AG04449 (cell line): ENCODE measurements around the gene MCTP1.

Experiments used
- CTCF ChIA-PET: fragments of 350-600 bp; formaldehyde crosslinking; extraction: SDS; loops from one replicate; lab custom pipeline; 2021; ENCODE audit warnings: antibody characterized with exemption; lab: Yijun Ruan, JAX
- POLR2A ChIA-PET: fragments of 400-600, 350-600 bp; formaldehyde crosslinking; extraction: SDS; loops from one replicate; lab custom pipeline; 2020; ENCODE audit warnings: antibody characterized with exemption, inconsistent platforms; lab: Yijun Ruan, JAX
- DNase-seq: peaks from one replicate; pipeline ENCODE4 v3.0.0-alpha.2; 2010; ENCODE audit warnings: low read depth, low spot score
- H3K4me3 ChIP-seq: 2 replicates; pipeline ENCODE4 v1.5.1; 2011; ENCODE audit warnings: low read depth, mild to moderate bottlenecking, control low read depth, low read length
- TF ChIP-seq, protein P1 (sequence below): IDR thresholded peaks from one replicate; pipeline ENCODE4 v1.5.1; 2011; ENCODE audit warnings: mild to moderate bottlenecking, moderate library complexity, low read length, control low read depth, inconsistent platforms; ENCODE audit not compliant: insufficient read depth; ENCODE audit errors: missing control alignments

MCTP1 gene

DNA sequence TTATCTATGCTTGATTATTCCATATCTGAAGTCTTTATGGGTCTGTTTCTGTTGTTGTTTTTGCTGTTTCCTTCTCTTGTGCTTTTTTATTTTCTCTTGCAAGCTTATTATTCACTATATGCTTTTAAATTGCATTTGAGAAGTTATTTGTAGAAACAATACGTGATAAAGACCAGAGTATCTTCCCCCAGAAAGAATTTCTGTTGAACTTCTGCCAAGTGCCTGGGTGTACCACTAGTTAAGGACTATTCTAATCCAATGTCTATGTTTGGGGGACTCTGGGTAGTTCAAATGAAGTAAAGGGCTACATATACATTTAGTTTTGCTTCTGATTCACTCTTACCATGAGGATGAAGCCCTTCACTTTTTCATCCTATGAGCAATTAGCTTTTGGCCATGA lies 612.1 kb downstream of the MCTP1 start:
- ChIA-PET CTCF (no interaction called here), POLR2A (no interaction called here)

DNA sequence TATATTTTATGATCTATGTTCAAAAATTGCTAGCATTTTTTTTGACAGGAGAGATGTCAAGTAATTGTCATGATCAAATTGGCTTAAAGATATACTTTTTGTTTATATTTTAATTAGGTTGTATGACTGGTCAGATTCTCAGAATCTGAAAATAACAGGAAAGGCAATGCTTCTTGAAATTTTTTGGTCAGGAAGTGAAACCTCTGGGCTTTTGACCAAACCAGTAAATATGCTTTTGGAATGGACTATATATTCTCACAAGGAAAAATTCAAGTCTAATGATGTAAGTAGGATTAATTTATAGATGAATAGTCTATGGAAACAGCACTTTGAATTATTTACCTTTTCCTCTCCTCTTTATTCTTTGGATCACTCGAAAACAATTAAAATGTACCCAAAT lies 614.2 kb downstream of the MCTP1 start:
- TF ChIP-seq, protein P1, sequence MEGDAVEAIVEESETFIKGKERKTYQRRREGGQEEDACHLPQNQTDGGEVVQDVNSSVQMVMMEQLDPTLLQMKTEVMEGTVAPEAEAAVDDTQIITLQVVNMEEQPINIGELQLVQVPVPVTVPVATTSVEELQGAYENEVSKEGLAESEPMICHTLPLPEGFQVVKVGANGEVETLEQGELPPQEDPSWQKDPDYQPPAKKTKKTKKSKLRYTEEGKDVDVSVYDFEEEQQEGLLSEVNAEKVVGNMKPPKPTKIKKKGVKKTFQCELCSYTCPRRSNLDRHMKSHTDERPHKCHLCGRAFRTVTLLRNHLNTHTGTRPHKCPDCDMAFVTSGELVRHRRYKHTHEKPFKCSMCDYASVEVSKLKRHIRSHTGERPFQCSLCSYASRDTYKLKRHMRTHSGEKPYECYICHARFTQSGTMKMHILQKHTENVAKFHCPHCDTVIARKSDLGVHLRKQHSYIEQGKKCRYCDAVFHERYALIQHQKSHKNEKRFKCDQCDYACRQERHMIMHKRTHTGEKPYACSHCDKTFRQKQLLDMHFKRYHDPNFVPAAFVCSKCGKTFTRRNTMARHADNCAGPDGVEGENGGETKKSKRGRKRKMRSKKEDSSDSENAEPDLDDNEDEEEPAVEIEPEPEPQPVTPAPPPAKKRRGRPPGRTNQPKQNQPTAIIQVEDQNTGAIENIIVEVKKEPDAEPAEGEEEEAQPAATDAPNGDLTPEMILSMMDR: no peak
- ChIA-PET CTCF (no interaction called here), POLR2A (no interaction called here)
- no peak for DNase-seq
- H3K4me3 ChIP-seq: no peak overlapping the region

More for the DNA sequence above, 612.1 kb downstream of the MCTP1 start:
- DNase-seq: no peak
- H3K4me3 ChIP-seq: no peak overlapping the region
- TF ChIP-seq, protein P1: no peak

DNA sequence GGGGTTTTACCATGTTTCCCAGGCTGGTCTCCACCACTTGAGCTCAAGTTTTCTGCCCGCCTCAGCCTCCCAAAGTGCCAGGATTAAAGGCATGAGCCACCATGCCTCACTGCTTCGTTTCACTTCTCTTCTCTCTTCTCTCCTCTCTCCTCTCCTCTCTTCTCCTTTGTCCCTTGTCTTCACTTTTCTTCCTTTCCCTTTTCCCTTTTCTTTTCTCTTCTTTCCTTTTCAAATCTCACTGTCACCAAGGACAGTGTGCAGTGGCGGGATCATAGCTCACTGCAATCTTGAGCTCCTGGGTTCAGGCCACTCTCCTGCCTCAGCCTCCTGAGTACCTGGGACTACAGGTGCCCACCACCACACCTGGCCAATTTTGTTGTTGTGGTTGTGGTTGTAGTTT lies 617.0 kb downstream of the MCTP1 start:
- TF ChIP-seq, protein P1: no peak
- POLR2A ChIA-PET: interaction anchor here (0.6 kb wide), 1 partner anchor 413 kb away, joined by 3 read pairs; no protein-coding TSS in a partner anchor

DNA sequence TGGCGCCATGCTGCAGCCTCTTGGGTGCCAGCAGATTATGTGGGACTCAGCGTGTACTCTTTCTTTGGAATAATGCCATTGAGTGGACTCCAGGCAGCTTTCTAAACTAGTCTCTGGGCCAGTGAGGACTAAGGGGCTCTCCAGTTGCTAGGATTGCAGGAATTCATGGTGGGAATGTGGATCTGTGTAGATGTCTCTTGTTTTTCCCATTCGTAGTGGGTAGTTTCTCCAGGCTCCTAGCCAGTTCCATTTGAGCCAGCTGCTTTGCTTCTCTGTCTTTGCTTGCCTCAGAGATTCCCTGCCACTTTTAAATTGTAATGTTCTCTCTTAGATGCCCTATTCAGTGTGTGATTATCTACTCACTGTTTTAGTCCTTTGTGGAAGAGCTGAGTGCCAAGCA lies 623.8 kb downstream of the MCTP1 start:
- POLR2A ChIA-PET: no interaction called here
- no peak for DNase-seq
- CTCF ChIA-PET: no interaction called here
- TF ChIP-seq, protein P1: no peak
- no peak overlapping the region for H3K4me3 ChIP-seq

More for the DNA sequence above, 617.0 kb downstream of the MCTP1 start:
- no peak for DNase-seq
- H3K4me3 ChIP-seq: no peak overlapping the region
- CTCF ChIA-PET: no interaction called here

DNA sequence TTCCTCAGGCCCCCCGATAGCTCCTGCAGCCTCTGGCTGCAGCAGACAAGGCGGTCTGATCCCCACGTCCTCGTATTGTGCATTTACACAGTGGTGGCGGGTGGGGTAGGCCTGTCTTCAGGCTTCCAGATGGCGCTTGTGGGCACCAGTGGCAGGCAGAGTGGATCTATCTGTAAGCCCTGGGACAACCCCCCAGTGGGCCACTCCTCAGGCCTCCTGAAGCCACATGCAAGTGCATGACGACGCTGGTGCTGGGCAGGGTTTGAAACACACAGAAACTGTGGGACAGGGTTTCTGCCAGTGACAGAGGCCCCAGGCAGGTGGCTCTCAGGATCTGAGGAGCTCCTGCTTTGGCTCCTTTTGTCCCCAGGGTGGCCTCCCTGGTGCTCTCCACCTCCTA lies 624.4 kb downstream of the MCTP1 start:
- CTCF ChIA-PET: no interaction called here
- no peak for DNase-seq
- H3K4me3 ChIP-seq: no peak overlapping the region
- POLR2A ChIA-PET: interaction anchor here (0.6 kb wide), 1 partner anchor 48 kb away, joined by 3 read pairs; no protein-coding TSS in a partner anchor
- TF ChIP-seq, protein P1: no peak

DNA sequence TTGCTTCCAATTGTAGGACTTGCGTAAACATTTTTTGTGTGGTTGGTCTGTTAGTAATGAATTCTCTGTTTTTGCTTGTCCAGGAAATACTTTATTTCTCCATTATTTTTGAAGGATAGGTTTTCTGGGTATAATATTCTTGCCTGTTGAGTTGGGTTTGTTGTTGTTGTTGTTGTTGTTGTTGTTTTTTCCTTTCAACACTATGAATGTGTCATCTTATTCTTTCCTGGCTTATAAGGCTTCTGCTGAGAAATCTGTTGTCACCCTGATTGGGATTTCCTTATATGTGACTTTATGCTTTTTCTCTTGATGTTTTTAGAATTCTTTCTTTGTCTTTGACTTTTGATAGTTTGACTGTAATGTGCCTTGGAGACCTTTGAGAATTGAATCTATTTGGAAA lies 626.6 kb downstream of the MCTP1 start:
- CTCF ChIA-PET: no interaction called here
- no peak overlapping the region for H3K4me3 ChIP-seq
- POLR2A ChIA-PET: no interaction called here
- TF ChIP-seq, protein P1: no peak
- no peak for DNase-seq
